HK-2 (cell line): ENCODE results near the gene EHD1.
"Not testable (repeated sequence)": the region's sequence is repeated elsewhere in the genome, so short reads cannot be mapped to it uniquely, and the experiment has no call there.

Source experiments
- DNase-seq: peaks from one replicate; pipeline ENCODE4 v3.0.0-alpha.2; 2018; ENCODE audit not compliant: unreplicated experiment

Gene EHD1

GRCh38 chr11:64826578-64827450 is 51.6 kb downstream of the EHD1 start:
- no peak for DNase-seq

GRCh38 chr11:64826062-64826461 is 52.4 kb downstream of the EHD1 start:
- DNase-seq = no peak

GRCh38 chr11:64823568-64824119 is 54.8 kb downstream of the EHD1 start:
- no peak for DNase-seq

GRCh38 chr11:64817476-64817875 is 60.9 kb downstream of the EHD1 start:
- DNase-seq = no peak

GRCh38 chr11:64815433-64815832 is 63.0 kb downstream of the EHD1 start:
- DNase-seq = not testable (repeated sequence)

- DNase-seq = no peak
These were observed 63.7 kb downstream of the EHD1 start for GRCh38 chr11:64814712-64815187.

GRCh38 chr11:64813826-64814225 is 64.6 kb downstream of the EHD1 start:
- no peak for DNase-seq

- no peak for DNase-seq
These were observed 67.5 kb downstream of the EHD1 start for GRCh38 chr11:64810891-64811272.

- peak; percentile 89 for DNase-seq
These were observed 68.0 kb downstream of the EHD1 start, which contains the start of gene MEN1 for GRCh38 chr11:64810271-64810890. Gene MEN1 (minus strand): TSS chr11:64810551. CDS start chr11:64810109, 442 bp downstream.

GRCh38 chr11:64809781-64810241 is 68.6 kb downstream of the EHD1 start:
- DNase-seq = no peak

GRCh38 chr11:64805481-64805880 is 72.9 kb downstream of the EHD1 start:
- DNase-seq = no peak

- DNase-seq = no peak
These were observed 73.8 kb downstream of the EHD1 start for GRCh38 chr11:64804346-64805210.

- DNase-seq = no peak
These were observed 74.5 kb downstream of the EHD1 start for GRCh38 chr11:64803846-64804345.

- DNase-seq = peak; percentile 66
These were observed 75.1 kb downstream of the EHD1 start, which contains the start of gene MAP4K2 for GRCh38 chr11:64803158-64803845. Gene MAP4K2 (minus strand): TSS chr11:64803214. CDS start chr11:64803149, 65 bp downstream.

- DNase-seq = no peak
These were observed 75.9 kb downstream of the EHD1 start for GRCh38 chr11:64802370-64803157.
